Mammary epithelial cell (primary cell): ENCODE data around the gene OMP.

Source experiments
- EZH2 ChIP-seq: IDR thresholded peaks from 2 replicates; pipeline ENCODE4 v1.6.1; 2012; ENCODE audit warnings: low read length, inconsistent platforms, borderline replicate concordance
- TF ChIP-seq, protein P1 (sequence below), 2 donors: IDR thresholded peaks in 1 of 2; conservative IDR thresholded peaks in 1 of 2; 2 replicates each; pipeline ENCODE4 v1.5.1; 2011 to 2012; ENCODE audit warnings: inconsistent platforms in 2 of 2, low read length in 2 of 2, mild to moderate bottlenecking in 2 of 2, control low read depth in 1 of 2, low read depth in 1 of 2; ENCODE audit not compliant: insufficient read depth in 1 of 2; ENCODE audit errors: extremely low read depth in 1 of 2

DNA sequence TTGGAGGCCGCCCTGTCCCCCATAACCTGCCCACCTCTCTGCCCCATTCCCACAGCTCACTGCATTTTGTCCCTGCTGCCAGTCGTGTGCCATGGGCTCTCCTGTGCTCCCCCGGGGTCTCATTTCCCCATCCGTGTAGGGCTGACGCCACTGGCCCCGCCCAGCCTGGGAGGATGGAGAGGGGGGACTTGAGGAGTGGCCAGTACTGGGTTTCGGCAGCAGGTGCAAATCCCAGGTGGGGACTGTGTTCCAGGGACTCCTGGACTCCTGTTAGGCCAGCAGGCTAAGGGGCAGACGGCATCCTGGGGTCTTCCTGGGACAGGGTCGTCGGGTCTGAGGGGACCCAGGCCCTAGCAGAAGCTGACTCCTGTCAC, 24.2 kb downstream of the OMP start:
- TF ChIP-seq, protein P1, sequence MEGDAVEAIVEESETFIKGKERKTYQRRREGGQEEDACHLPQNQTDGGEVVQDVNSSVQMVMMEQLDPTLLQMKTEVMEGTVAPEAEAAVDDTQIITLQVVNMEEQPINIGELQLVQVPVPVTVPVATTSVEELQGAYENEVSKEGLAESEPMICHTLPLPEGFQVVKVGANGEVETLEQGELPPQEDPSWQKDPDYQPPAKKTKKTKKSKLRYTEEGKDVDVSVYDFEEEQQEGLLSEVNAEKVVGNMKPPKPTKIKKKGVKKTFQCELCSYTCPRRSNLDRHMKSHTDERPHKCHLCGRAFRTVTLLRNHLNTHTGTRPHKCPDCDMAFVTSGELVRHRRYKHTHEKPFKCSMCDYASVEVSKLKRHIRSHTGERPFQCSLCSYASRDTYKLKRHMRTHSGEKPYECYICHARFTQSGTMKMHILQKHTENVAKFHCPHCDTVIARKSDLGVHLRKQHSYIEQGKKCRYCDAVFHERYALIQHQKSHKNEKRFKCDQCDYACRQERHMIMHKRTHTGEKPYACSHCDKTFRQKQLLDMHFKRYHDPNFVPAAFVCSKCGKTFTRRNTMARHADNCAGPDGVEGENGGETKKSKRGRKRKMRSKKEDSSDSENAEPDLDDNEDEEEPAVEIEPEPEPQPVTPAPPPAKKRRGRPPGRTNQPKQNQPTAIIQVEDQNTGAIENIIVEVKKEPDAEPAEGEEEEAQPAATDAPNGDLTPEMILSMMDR (conservative IDR thresholded peaks at IDR 0.05 in 1 of 2, IDR thresholded peaks at IDR 0.05 in 1 of 2; ENCODE audit: extremely low read depth in 1 of 2, insufficient read depth in 1 of 2, low read depth in 1 of 2, low read length in 2 of 2): no peak
- TF ChIP-seq EZH2: no peak
